Fibroblast of skin of back (primary cell): ENCODE measurements around the gene DNAAF6. TPM values are rescaled to one million over a fixed set of nuclear protein-coding genes. Genes with fewer than 3 reads are reported as not detected.
"Not testable (repeated sequence)": the region's sequence is repeated elsewhere in the genome, so short reads cannot be mapped to it uniquely, and the experiment has no call there.

ENCODE experiments used
- DNase-seq: peaks from one replicate; pipeline ENCODE4 v3.0.0-alpha.2; 2013
- polyA plus RNA-seq, 2 experiments: library from polyadenylated mRNA; unstranded; fragments of 120-200 nt; gene quantifications; one replicate each; pipeline ENCODE4 v1.2.1, GENCODE V29; 2013; ENCODE audit not compliant: insufficient read length in 2 of 2

DNAAF6 gene
- polyA plus RNA-seq (2013, experiment 1 of 2; ENCODE audit: insufficient read length): not detected
- not detected for polyA plus RNA-seq (2013, experiment 2 of 2; ENCODE audit: insufficient read length)

DNA sequence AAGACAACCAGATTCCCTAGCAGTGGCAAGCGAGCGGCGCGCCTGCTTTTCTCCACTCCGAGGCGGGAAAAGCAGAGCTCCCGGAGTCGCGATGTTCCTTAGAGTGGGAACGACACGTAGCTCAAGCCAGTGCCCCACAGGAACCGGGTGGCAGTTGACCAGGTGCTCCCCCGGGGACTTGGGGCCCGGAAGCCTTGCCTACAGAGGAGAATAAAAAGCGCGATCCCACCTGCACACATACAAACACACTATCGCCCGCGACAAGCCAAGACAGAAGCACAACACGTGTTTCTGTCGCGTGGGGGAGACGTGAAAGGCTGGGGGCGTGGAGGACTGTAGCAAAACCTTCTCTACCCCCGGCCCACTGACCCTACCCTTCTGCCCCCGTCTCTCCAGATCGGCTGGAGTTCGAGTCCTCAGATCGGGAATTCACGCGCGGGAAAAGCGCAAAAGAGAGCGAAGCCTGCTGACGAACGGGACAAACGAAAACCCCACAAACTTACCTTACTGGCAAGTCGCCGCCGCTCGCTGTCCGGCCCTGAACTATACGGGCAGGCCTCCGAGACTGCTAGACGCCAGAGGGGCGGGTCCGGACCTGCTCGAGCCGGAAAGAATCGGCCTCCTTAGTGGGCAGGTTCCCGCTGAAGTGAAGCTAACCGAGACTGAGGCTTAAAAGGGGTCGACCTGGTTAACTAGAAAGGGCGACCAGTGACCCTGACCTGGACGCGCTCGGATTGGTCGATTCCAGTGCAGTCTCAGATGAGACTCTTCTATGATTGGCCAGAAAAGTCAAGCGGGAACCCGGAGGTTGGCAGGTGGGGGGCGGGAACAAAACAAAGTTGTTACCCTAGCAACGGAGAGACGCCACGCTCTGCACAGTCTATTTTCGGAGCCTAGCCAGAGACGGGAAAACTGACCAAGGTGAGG lies at the start of gene DNAAF6, which contains the start of gene NUP62CL:
DNAAF6 (plus strand) TSS at position 842 of the 927 bp plus-strand sequence. CDS start 6,265 bp downstream, outside the sequence.
NUP62CL (minus strand) TSS at position 664 of the 927 bp plus-strand sequence. CDS start 31,287 bp downstream, outside the sequence.
- DNase-seq: peak; percentile 37

DNA sequence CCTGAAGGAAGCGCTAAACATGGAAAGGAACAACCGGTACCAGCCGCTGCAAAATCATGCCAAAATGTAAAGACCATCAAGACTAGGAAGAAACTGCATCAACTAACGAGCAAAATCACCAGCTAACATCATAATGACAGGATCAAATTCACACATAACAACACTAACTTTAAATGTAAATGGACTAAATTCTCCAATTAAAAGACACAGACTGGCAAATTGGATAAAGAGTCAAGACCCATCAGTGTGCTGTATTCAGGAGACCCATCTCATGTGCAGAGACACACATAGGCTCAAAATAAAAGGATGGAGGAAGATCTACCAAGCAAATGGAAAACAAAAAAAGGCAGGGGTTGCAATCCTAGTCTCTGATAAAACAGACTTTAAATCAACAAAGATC lies 48.8 kb upstream of the DNAAF6 start:
- not testable (repeated sequence) for DNase-seq

GRCh38 chrX:107167163-107167921 lies 39.1 kb upstream of the DNAAF6 start:
- no peak for DNase-seq

- DNase-seq: no peak
These were observed 38.2 kb upstream of the DNAAF6 start for GRCh38 chrX:107168257-107168656.

- no peak for DNase-seq
These were observed 37.7 kb upstream of the DNAAF6 start for GRCh38 chrX:107168712-107169111.

GRCh38 chrX:107171369-107172102 lies 34.9 kb upstream of the DNAAF6 start:
- DNase-seq: no peak

DNA sequence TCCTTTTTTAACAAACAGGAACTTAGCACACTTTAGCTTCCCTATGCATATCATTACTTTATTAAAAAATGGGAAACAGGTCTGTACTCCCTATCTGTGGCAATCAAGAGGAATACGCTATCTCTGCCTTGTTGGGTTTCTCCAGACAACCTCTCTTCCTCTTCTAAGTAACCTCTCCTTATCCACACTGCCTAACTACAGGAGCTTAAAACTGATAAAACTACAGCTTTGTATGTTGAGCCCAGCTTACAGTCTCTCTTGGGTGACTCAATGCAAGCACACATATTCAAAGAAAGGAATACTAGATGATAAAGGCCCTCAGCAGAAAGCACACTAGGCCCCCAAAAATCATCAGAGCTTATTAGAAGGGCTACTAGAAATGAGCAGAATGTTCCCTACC lies 9.1 kb upstream of the DNAAF6 start:
- no peak for DNase-seq

DNA sequence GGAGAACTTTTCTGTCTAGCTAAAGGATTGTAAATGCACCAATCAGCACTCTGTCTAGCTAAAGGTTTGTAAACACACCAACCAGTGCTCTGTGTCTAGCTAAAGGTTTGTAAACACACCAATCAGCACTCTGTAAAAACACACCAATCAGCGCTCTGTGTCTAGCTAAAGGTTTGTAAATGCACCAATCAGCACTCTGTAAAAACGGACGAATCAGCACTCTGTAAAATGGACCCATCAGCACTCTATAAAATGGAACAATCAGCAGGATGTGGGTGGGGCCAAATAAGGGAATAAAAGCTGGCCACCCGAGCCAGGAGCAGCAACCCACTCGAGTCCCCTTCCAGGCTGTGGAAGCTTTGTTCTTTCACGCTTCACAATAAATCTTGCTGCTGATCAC lies 8.3 kb upstream of the DNAAF6 start:
- not testable (repeated sequence) for DNase-seq

DNA sequence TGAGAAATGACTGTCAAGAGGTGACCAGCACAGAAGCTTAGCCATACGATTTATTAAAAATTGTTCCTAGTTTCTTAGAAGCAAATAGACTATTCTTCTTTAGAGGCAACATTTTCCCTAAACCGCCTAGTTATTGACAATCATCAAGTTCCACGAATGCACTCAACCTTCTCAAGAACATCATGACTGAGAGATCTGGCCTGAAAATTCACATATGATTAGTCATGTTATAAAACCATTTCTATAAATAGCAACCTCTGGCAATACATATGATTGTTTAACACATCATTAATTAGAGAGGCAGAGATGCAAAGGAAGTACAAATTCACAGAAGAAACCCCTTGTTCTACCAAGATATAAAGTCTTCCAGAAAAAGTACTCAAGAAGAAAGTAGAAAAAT lies 6.9 kb upstream of the DNAAF6 start:
- no peak for DNase-seq

GRCh38 chrX:107204068-107204605 lies 2.3 kb upstream of the DNAAF6 start:
- DNase-seq: no peak

- DNase-seq: no peak
These were observed 270 bp downstream of the DNAAF6 start for GRCh38 chrX:107206697-107207065.

DNA sequence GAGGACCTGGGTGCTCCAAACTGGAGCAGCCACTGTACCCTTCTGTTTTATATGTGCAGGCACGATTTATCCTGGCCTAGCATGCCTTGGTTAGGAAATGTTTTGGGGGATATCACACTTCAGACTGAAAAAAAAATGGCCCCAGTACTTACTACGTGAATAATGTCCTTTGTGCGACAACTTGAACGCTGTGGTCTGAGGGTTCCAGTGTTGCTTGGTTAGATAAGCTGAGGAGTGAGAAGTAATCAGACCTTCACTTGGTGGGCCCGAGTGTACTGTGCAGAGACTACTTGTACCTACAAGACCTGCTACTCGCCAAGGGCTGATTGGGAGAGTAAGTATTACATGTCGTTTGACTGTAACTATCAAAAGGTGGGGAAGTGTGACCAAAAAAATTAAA lies 678 bp downstream of the DNAAF6 start:
- DNase-seq: no peak

DNA sequence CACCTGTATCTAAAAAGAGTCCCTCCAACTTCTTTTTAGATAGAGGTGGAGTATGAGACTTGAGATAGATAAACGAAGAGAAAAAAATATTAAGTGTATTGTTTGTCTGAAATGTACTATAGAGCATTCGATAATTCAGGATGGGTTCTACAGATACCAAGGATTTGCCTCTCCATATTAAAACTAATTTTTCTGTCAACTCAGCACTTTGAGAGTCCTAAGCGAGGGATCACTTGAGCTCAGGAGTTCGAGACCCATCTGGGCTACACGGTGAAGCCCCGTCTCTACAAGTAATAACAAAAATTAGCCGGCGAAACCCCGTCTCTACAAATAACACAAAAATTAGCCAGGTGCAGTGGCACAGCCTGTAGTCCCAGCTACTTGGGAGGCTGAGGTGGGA lies 1.5 kb downstream of the DNAAF6 start:
- no peak for DNase-seq

DNA sequence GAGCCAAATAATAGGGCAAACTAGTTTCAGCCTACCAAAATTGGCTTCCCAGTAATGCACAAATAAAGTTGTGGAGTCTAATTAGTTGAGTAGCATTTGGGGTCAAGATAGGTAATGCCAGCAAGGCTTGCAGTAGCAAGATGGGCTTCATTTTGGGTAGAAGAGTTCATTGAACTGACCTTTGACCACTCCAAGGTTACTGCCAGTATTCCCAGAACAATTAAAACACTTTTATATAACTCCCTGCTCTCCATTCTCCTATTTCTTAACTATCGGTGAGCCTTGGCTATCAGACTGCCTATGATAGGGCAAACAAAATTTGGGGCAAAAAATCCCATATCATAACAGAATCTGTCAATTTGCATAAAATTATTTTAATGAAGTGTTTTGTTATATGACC lies 7.1 kb downstream of the DNAAF6 start:
- no peak for DNase-seq

DNA sequence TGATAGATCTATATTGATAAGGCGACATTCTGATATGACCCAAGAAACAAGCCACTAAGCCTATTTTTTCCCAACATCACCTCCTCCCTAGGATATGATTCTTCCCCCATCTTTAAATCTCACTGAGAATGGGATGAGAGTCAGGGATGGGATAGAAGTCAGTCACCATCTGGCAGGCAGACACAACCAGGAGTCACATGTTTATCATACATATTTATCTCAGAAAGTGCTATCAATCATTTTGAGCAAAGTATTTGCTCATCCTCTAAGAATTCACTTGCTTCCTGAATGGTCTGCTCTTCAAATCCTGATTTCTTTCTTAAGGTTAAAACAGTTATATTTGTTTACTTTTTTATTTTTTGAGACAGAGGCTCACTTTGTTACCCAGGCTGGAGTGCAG lies 20.3 kb downstream of the DNAAF6 start:
- DNase-seq: no peak

DNA sequence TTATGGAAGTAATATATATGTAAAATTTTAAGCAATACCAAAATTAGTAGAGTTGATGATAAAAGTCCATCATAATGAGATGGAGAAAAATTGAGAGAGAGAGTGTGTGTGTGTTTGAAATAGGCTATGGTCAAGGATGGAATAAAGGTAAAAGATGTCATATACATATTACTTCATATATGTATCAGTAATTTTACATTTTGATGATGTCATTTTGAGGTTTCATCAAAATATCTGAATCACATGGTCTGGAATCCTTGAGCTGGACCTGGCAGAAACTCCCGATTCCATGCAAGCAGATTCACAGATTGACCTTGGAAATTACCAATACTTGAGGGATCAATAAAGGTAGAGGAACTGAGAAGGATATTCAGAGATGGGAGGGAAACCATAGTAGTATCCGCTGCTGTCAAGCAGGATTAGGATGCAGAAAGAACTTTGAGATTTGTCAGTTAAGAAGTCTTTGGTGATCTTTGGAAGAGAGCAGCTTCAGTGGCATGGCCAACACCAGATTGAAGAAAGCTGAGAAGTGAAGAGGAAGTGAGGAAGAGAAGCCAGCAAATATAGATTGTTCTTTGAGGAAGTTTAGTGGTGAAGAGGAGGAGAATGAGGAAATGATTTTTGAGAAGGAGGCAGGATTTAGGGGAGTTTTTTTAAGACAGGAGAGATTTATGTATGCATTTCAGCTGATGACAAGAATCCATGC lies 21.5 kb downstream of the DNAAF6 start:
- no peak for DNase-seq

DNA sequence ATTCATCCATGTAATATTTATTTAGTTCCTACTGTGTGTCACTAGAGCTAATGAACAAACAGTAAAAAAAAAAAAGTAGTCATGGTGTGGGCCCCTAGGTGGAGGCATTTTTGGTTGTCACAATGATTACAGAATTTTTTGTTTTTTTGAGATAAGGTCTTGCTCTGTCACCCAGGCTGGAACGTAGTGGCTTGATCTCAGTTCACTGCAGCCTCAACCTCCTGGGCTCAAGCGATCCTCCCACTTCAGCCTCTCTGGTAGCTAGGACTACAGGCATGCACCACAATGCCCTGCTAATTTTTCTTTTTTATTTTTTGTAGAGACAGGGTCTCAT lies 22.0 kb downstream of the DNAAF6 start:
- DNase-seq: no peak

- no peak for DNase-seq
These were observed 66.1 kb downstream of the DNAAF6 start for GRCh38 chrX:107272431-107272921.

DNA sequence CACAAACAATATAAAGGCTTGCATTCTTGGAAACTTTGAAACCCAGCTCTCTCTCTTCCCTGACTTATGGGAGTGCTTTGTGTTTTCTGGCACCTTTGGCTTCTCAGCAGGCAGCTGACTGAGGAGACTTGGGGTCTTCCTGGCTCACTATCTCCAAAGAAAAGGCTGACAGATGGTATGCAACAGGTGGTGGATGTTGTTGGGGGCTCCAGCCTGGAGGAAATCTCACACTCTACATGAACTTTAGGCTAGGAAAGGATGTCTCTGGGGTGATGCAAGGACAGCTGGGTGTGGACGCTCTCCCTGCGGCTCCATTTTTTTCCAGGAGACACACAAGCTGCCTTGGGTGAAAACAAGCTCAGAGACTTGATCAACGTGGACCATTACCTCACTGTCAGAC lies 67.4 kb downstream of the DNAAF6 start:
- no peak for DNase-seq

DNA sequence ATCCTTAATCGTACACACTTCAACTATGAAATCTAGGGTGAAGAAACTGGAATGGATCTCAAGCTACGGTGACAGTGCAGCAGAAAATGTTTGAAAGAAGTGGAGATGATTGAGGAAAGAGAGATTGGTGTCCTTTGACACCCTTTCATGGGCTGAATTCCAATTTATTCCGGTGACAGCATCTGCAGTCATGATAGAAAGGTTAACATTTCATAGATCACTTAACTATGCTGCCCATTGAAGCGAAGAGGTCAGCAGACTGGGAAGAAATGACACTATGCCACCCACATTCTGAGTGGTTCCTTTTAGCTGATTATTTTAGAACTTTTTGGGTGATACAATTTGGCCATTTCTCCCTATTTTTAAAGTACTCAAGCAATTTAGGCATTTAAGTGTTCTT lies 82.3 kb downstream of the DNAAF6 start:
- DNase-seq: no peak

DNA sequence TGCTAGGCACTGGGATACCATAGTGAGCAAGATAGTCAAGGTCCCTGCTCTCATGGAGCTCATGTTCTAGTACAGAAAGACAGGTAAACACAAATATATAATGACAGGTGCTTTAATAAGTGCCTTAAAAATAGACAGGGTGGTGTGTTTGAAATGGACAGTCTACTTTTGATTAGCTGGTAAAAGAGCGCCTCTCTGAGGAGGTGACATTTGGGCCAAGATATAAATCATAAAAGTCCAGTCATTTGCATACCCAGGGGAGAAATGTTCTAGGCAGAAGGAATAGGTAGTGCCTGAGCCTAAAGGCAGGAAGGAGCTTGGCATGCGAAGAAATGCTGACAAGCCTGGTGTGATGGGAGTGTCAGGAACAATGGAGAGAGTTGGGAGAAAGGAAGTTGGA lies 83.6 kb downstream of the DNAAF6 start:
- no peak for DNase-seq

DNA sequence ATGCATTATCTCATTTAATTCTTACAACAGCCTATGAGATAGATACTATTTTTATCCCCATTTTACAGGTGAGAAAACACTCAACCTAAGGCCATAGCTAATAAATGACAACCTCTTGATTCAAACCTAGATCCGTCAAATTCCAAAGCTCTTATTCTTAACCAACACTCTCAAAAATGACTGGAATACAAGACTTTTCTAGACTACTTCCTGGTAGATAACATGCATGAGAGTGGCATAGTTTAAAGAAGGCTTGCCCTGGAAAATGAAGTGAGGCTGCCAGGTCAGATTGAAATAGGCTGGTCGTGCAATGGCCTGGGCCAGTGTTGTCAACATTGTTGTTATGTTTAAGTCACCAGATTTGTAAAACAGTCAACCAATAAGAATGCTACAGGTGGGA lies 86.6 kb downstream of the DNAAF6 start:
- no peak for DNase-seq
